Measurements from ENCODE around the gene KRTAP4-12. TPM values are rescaled to one million over a fixed set of nuclear protein-coding genes. Genes with fewer than 3 reads are reported as not detected.
"Not testable (repeated sequence)": the region's sequence is repeated elsewhere in the genome, so short reads cannot be mapped to it uniquely, and the experiment has no call there.

The KRTAP4-12 gene
- total and polyA plus RNA-seq, 2 donors (not counting 1 experiment from before 2014, with no cell fraction given), result 0.12 TPM; not detected in 1

DNA sequence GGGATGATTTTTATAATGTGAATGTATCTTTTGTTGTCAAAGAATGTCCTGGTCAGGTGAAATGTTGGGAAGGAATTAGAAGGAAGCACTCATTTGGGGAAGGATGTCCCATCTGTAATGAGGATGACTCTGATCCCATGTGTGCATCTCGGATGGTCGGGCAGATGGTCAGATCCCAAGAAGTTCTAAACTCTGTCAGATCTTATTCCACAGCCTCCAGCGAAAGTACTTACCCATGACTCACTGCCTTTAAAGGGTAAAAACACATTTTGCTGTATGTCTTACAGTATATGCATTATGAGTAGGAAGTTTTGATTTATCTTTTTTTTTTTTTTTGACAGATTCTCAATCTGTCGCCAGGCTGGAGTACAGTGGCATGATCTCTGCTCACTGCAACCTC lies 5.3 kb downstream of the KRTAP4-12 start:
- Histone ChIP-seq H3K27me3 (replicated peaks in 1 of 4; ENCODE audit: control extremely low read depth in 1 of 4, control insufficient read depth in 3 of 4, insufficient read depth in 4 of 4, low read length in 3 of 4) (no peaks in the 10 kb centered on the region), H3K36me3 (replicated peaks in 1 of 2; ENCODE audit: control extremely low read depth in 1 of 2, control insufficient read depth in 1 of 2, extremely low read depth in 1 of 2, insufficient read depth in 2 of 2, low read length in 1 of 2) (no peaks in the 10 kb centered on the region), H3K4me1 (ENCODE audit: control insufficient read depth in 2 of 2, insufficient read depth in 2 of 2, low read length in 2 of 2) (peaks cover 56 to 71% of the 10 kb centered on the region in 2 donors), H3K4me3 (ENCODE audit: control extremely low read depth in 1 of 5, extremely low read depth in 1 of 5, insufficient read depth in 1 of 5, low read depth in 2 of 5, low read length in 4 of 5) (no peak overlapping the region), H3K79me2 (ENCODE audit: control insufficient read depth, insufficient read depth, low read length) (no peaks in the 10 kb centered on the region), H2AFZ (ENCODE audit: insufficient read depth, low read depth, low read length, poor library complexity, severe bottlenecking) (no peak overlapping the region), H3K27ac (ENCODE audit: low read length in 2 of 2) (peak overlapping the region in 1 of 2 donors; percentile 20), H3K9ac (ENCODE audit: low read length) (no peak overlapping the region), H3K4me2 (replicated peaks; ENCODE audit: low read depth, low read length, poor library complexity, severe bottlenecking) (no peak overlapping the region), H4K20me1 (ENCODE audit: control insufficient read depth, insufficient read depth, low read length, poor library complexity, severe bottlenecking) (no peaks in the 10 kb centered on the region), H3K9me3 (ENCODE audit: control extremely low read depth in 1 of 3, control insufficient read depth in 2 of 3, insufficient read depth in 1 of 3, low read length in 2 of 3) (peaks cover 0 to 13% (median 7%) of the 10 kb centered on the region in 3 donors)
- no peak overlapping the region for H3K4me3 Mint-ChIP-seq
- CTCF ChIA-PET, result no interaction called here
- H3K27me3 Mint-ChIP-seq, result peaks cover 8% of the 10 kb centered on the region
- WGBS (ENCODE audit: insufficient coverage), result no CpG with 5 or more reads among the region's 4 CpGs
- intact Hi-C loops (cut with micrococcal nuclease), result loop anchor here (5.0 kb wide), 1 partner anchor 59 kb away; the partner anchor contains the start of gene KRTAP4-2
- POLR2A ChIA-PET, result no interaction called here
- H3K27ac Mint-ChIP-seq, result no peak overlapping the region
- TF ChIP-seq, protein P1, sequence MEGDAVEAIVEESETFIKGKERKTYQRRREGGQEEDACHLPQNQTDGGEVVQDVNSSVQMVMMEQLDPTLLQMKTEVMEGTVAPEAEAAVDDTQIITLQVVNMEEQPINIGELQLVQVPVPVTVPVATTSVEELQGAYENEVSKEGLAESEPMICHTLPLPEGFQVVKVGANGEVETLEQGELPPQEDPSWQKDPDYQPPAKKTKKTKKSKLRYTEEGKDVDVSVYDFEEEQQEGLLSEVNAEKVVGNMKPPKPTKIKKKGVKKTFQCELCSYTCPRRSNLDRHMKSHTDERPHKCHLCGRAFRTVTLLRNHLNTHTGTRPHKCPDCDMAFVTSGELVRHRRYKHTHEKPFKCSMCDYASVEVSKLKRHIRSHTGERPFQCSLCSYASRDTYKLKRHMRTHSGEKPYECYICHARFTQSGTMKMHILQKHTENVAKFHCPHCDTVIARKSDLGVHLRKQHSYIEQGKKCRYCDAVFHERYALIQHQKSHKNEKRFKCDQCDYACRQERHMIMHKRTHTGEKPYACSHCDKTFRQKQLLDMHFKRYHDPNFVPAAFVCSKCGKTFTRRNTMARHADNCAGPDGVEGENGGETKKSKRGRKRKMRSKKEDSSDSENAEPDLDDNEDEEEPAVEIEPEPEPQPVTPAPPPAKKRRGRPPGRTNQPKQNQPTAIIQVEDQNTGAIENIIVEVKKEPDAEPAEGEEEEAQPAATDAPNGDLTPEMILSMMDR (IDR thresholded peaks at IDR 0.05), result no peak
- TF ChIP-seq EZH2 (IDR thresholded peaks at IDR 0.05; ENCODE audit: borderline replicate concordance, insufficient read depth, low read depth, low read length, poor library complexity, severe bottlenecking), result no peak
- peaks cover 40% of the 10 kb centered on the region for H3K4me1 Mint-ChIP-seq
- no peaks in the 10 kb centered on the region for H3K9me3 Mint-ChIP-seq (ENCODE audit: insufficient read depth)
- no peak for ATAC-seq (ENCODE audit: low read depth)
- DNase-seq, result no peak

DNA sequence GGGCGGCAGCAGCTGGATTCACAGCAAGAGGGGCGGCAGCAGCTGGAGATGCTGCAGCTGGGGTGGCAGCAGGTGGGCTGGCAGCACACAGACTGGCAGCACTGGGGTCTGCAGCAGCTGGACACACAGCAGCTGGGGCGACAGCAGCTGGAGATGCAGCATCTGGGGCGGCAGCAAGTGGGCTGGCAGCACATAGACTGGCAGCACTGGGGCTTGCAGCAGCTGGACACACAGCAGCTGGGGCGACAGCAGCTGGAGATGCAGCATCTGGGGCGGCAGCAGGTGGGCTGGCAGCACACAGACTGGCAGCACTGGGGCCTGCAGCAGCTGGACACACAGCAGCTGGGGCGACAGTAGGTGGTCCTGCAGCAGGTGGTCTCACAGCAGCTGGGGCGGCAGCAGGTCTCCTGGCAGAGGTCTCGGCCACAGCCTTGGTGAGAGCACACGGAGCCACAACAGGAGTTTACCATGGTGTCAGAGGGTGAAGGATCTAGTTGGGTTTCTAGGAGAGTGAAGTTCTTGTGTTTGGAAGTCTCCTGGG lies 6.1 kb downstream of the KRTAP4-12 start, which contains the start of gene KRTAP4-11:
TSS of gene KRTAP4-11 (minus strand) at position 528 of the 541 bp plus-strand sequence. CDS start at position 470, 58 bp downstream.
- Histone ChIP-seq H3K4me1 (ENCODE audit: control insufficient read depth in 2 of 2, insufficient read depth in 2 of 2, low read length in 2 of 2) (peaks cover 50 to 63% of the 10 kb centered on the region in 2 donors), H3K9me3 (ENCODE audit: control extremely low read depth in 1 of 3, control insufficient read depth in 2 of 3, insufficient read depth in 1 of 3, low read length in 2 of 3) (peaks cover 0 to 13% (median 7%) of the 10 kb centered on the region in 3 donors), H3K27ac (ENCODE audit: low read length in 2 of 2) (peak within 1 kb of the TSS; percentile 67 to 76)
- peak within 1 kb of the TSS; percentile 42 for H3K27ac Mint-ChIP-seq
- 86% methylated on average over 9 of the region's 10 CpGs for WGBS (ENCODE audit: insufficient coverage)
- CTCF ChIA-PET; H4K20me1 ChIP-seq (ENCODE audit: control insufficient read depth, insufficient read depth, low read length, poor library complexity, severe bottlenecking); H3K9me3 Mint-ChIP-seq (ENCODE audit: insufficient read depth); H2AFZ ChIP-seq (ENCODE audit: insufficient read depth, low read depth, low read length, poor library complexity, severe bottlenecking); H3K4me3 Mint-ChIP-seq; H3K79me2 ChIP-seq (ENCODE audit: control insufficient read depth, insufficient read depth, low read length); ATAC-seq (ENCODE audit: low read depth); H3K27me3 Mint-ChIP-seq; H3K4me3 ChIP-seq (ENCODE audit: control extremely low read depth in 1 of 5, extremely low read depth in 1 of 5, insufficient read depth in 1 of 5, low read depth in 2 of 5, low read length in 4 of 5); H3K4me2 ChIP-seq (replicated peaks; ENCODE audit: low read depth, low read length, poor library complexity, severe bottlenecking); H3K36me3 ChIP-seq (replicated peaks in 1 of 2; ENCODE audit: control extremely low read depth in 1 of 2, control insufficient read depth in 1 of 2, extremely low read depth in 1 of 2, insufficient read depth in 2 of 2, low read length in 1 of 2); H3K27me3 ChIP-seq (replicated peaks in 1 of 4; ENCODE audit: control extremely low read depth in 1 of 4, control insufficient read depth in 3 of 4, insufficient read depth in 4 of 4, low read length in 3 of 4); POLR2A ChIA-PET; DNase-seq; H3K9ac ChIP-seq (ENCODE audit: low read length): not testable (repeated sequence)
- intact Hi-C loops (cut with micrococcal nuclease), result loop anchor here (5.0 kb wide), 1 partner anchor 59 kb away; the partner anchor contains the start of gene KRTAP4-2
- peaks cover 34% of the 10 kb centered on the region for H3K4me1 Mint-ChIP-seq
